Right lung (tissue), 5 donors: ENCODE data around the gene GRHL3. TPM values are rescaled to one million over a fixed set of nuclear protein-coding genes. Genes with fewer than 3 reads are reported as not detected.

ENCODE experiments used
- DNase-seq, 2 donors: peaks; one replicate each; pipeline ENCODE4 v3.0.0-alpha.2; 2013
- polyA plus RNA-seq, 5 donors: library from polyadenylated mRNA; unstranded; fragments of 120-200 nt; gene quantifications; one replicate each; pipeline versions ENCODE4 v1.2.1 to v1.2.3, GENCODE V29; 2013; ENCODE audit warnings: inconsistent platforms in 1 of 5, low replicate concordance in 1 of 5; ENCODE audit not compliant: insufficient read length in 5 of 5, insufficient read depth in 1 of 5

GRHL3 gene
- polyA plus RNA-seq, 5 donors, result 0.09 to 0.45 (median 0.19) TPM

DNA sequence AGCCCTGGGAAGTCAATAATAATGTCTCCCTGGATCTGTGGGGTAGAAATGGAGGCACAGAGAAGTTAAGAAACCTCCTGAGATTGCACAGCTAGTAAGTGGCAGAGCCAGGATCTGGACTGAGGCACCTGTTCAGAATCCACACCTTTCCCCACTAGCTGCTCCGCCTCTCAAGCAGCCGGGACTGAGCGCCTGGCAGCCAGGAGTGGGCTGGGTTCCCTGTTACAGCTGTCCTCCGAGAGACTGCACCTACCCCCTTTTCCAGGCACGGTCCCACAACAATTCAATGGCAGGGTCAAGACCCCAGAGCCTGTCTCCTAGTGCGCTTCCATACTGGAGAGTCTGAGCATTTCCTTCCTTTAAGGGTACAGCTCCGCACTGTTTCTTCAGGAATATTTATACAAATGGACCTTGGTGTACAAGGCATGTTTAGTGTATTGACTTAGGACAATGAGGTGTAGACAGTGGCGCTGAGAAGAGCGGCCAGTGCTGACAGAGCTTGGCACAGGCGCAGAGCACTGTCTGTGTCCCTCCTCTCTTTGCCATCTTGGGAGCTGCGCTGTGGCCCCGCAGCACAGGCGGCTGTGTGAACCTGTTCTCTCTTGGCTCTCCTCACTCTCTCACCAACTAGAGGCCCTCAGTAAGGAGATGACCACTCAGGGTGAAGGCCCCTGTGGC, 24.4 kb downstream of the GRHL3 start:
- no peak for DNase-seq

- DNase-seq, result no peak
Observed at GRCh38 chr1:24344090-24344742, 25.1 kb downstream of the GRHL3 start.

GRCh38 chr1:24345334-24345733, 26.2 kb downstream of the GRHL3 start:
- DNase-seq, result no peak

DNA sequence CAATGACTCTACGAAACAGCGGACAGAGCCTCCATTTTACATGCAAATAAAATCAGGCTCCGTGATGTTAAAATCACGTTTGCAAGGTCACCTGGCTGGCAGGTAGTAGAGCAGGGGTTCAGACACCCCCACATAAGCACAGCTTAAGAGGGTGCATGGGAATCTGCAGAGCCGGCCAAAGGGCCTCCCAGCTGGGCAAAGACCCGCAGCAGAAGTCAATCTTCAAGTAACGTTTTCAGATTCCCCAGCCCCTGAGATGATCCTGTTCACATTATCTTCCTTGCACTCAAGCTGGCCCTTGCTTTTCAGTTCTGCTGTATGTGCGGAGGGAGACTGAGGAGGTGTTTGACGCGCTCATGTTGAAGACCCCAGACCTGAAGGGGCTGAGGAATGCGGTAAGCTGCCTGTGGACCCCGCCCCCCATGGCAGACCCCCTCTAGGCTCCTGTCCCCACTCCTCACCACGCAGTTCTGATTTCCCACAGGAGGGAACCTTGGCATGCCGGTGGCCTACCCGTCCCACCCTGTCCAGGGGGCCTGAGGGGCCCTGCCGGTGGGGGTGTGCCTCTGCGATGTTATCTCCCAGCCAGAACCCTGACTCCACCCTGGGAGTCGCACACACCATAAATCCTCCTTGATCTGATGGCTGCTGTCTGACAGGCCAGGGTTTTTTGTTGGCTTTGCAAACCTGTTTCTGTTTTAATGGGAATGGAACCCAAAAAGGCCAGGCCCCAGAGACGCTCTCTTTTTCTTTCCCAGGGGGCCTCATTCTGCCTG, 28.2 kb downstream of the GRHL3 start:
- no peak for DNase-seq

- DNase-seq, result no peak
Observed at GRCh38 chr1:24348196-24348595, 29.0 kb downstream of the GRHL3 start.

GRCh38 chr1:24349891-24350290, 30.7 kb downstream of the GRHL3 start:
- DNase-seq, result no peak

DNA sequence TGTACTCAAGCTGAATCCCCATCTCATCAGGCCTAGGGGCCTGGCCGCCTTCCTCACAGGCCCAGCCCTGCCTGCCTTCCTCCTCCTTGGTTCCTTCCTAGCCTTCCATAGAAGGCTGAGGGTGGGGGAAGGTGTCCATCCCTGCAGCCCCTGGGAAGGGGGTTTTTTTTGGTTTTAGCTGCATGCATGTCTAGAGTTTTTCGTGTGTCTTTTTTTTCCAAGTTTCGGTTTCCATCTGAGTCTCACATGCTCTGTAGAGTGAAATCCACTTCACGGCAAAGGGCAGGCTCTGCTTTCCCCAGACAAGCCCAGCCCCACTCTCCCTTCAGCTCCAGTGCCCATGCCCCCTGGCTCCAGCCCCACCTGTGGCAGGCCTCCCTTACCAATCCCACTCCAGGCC, 32.1 kb downstream of the GRHL3 start:
- DNase-seq, result no peak

- DNase-seq, result no peak
Observed at GRCh38 chr1:24351918-24352627, 32.9 kb downstream of the GRHL3 start.

DNA sequence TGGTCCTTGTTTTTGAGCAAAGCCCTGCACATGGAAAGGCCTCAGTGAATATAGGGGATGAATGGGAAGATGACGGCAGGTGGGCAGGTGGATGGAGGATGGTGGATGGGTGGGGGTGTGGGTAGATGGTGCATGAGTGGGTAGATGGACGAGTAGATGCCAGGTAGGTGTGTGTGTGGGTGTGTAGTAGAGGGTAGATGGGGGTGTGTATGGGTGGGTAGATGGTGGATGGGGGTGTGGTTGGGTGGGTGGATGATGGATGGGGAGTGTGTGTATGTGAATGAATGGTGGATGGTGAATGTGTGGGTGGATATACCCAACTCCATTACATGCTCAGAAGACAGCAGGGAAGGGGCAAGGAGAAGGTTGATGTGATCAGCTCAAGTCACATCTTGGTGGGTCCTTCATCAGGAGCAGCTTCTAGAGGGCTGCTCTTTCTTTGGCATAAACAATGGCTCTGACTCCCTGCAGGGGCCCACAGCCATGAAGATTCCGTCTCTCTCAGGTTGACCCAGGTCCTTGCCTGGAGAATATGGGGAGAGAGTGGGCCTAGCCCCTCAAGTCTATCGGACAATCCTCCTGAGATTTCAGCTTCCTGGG, 34.2 kb downstream of the GRHL3 start:
- no peak for DNase-seq

- no peak for DNase-seq
Observed at GRCh38 chr1:24355466-24355865, 36.3 kb downstream of the GRHL3 start.

DNA sequence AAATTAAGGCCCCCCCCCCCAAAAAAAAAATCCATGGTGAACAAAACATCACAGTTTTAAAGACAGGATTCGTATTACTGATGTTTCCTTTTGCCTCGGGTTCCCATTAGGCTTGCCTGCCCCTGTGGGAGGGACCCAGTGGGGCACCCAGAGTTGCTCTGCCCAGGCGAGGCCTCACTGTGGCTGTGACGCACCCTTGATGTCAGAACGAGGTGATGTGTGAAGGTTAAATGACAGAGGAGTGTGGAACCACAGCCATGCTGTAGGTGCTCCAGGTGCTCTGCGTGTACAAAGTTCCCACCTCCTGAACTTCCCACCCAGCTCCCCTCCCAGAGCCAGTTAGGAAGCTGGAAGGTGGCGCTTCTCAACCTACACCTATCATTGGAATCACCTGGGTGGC, 37.9 kb downstream of the GRHL3 start:
- DNase-seq, result no peak

DNA sequence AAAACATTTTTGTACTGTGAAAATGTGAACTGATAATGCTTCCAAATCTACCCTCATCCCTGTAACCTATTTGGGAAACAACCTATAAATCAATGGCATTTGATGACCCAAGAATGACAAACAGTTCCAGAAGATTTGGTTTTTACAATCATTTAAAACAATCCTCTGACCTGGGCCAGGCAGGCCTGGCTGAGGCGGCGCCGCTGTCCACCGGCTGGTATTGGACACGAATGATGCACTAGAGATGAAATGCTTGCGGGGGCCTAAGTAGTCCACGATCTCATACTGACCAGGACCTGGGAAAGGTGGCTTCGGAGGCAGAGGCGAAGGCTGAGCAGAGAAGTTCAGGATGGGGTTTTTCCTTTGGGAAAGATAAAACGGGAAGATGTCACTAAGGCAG, 41.5 kb downstream of the GRHL3 start:
- DNase-seq, result no peak

- no peak for DNase-seq
Observed at GRCh38 chr1:24361811-24362210, 42.7 kb downstream of the GRHL3 start.

GRCh38 chr1:24362396-24362795, 43.2 kb downstream of the GRHL3 start:
- DNase-seq, result no peak

GRCh38 chr1:24362982-24363614, 43.9 kb downstream of the GRHL3 start:
- no peak for DNase-seq

DNA sequence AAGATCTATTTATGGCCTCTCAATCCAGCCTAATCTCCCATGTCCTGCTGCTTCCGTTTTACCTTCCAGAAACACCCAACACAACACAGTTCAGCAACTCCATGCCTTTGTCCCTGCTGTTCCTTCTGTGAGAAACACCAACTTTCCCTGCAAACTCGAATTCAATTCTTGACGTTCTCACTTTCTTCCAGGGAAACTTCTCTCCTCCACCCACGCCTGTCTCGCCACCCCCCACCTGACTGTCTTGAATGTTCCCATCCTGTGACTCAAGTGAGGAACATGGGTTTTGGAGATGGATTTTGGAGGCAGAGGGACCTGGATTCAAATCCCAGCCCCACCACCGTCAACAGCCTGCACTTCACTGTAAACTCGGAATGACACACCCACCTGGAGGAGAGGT, 44.8 kb downstream of the GRHL3 start:
- no peak for DNase-seq

DNA sequence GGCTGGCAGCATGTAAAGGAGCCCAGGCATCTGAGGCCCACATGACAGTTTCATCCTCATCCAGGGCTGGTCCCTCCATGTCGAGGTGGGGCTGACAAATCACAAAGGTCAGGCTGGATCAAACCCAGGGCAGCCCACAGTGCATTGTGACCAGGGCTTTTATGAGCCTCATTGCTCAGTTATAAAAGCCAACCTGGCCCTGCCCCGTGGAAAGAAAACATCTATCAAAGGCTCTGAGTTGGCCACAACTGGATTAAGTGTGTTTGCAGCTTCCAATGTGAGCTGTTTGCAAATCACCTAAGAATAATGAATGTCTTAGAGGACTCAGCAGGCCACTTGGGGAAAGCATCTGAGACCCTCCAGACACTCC, 45.4 kb downstream of the GRHL3 start:
- DNase-seq, result no peak

DNA sequence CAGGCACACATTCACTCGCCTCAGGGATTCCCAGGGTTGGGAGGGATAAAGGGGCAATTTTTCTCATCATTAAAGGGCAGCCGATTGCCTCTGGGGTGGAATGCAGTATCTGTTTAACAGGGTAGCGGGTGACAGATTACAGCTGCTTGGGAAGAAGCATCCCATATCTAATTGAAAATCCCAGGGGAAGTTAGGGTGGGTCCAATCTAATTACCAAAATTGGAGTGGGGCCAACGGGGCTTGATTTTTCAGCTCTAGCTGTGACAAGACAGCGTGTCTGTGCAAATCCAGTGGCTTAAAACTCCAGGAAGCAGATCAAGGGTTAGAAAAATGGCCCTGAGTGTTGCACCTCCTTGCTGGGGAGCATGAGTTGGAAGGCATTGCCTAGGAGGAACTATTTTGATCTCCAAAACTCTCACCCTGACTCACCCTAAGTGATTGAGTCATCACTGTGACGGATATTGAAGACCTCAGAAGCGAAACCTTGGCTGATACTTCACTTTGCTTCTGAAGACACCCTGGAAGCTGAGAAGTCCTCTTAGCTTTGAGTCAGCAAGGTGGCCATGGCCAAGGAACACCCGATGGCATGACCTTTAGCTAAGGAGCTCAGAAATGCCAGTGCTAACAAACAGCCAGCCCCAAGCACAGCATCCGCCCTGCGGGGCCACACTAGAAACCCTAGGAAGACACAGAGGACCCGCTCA, 46.0 kb downstream of the GRHL3 start:
- peak in 1 of 2 donors; percentile 14 for DNase-seq

DNA sequence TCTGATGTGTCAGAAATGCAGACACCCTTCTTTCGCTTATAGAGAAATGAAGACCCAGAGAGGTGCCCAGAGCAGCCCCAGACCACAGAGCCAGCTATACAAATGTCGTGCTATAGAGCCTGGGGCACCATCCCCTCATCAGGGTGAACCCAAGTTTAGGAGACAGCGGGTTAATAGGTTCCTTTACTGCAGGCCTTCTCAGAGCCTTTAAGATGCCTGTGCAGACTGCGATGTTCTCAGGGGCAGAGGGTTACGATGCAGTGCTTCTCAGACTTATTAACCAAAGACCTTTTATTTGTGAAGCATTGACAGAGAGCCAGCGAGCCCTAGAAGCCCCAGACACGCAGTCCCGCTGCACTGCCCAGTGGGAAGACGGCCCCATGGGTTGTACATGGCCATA, 47.5 kb downstream of the GRHL3 start:
- no peak for DNase-seq

- DNase-seq, result no peak
Observed at GRCh38 chr1:24369199-24369598, 50.0 kb downstream of the GRHL3 start.

- DNase-seq, result no peak
Observed at GRCh38 chr1:24369801-24370200, 50.6 kb downstream of the GRHL3 start.
